NCI-H82 treated with DMSO at 0.1 percent for 48 hours (cell line): Measurements from ENCODE around the gene SPATA17.

Experiments used
- DNase-seq: peaks from one replicate; lab custom pipeline; 2025; ENCODE audit not compliant: unreplicated experiment; lab: John Stamatoyannopoulos, UW

SPATA17 gene

DNA sequence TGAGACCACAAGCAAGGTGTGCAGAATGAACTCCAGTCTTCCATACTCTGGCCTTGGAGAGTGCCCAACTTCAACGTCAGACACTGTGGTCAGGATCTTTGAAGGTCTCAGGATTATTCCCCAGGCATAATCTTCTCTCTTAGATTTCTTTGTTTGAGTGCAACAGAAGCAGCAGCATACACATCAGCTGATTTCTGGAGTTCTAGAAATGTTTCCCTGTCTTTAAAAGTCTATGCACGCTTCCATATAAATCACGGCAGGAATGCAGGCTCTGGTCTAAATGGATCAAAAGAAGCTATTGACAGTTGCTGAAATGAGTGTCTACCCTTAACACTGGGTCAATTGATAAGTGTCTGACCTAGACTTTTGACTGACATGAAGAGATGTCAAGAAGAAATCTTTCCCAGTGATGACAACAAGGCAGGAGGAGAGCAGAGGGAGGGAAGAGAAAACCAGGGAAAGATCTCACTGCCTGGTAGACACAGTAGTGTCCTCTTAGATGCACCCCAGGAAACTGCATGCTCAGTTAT is 279.7 kb downstream of the SPATA17 start:
- no peak for DNase-seq

DNA sequence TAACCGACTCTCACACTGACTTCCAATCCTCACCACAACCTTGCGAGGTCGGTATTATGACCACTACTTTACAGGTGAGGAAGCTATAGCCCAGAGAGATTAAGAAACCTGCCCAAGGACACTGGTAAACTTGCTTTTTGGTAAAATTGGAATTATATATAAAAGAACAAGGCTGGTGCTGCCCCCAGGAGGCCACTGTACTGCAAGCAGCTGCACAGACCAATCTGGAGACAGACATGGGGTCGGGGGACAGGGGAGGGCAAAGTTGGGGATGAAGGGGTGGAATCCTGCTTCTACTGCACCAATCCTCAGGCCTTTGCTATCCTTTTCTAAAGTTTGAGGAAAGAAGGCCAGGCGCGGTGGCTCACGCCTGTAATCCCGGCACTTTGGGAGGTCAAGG is 280.8 kb downstream of the SPATA17 start:
- DNase-seq: no peak

DNA sequence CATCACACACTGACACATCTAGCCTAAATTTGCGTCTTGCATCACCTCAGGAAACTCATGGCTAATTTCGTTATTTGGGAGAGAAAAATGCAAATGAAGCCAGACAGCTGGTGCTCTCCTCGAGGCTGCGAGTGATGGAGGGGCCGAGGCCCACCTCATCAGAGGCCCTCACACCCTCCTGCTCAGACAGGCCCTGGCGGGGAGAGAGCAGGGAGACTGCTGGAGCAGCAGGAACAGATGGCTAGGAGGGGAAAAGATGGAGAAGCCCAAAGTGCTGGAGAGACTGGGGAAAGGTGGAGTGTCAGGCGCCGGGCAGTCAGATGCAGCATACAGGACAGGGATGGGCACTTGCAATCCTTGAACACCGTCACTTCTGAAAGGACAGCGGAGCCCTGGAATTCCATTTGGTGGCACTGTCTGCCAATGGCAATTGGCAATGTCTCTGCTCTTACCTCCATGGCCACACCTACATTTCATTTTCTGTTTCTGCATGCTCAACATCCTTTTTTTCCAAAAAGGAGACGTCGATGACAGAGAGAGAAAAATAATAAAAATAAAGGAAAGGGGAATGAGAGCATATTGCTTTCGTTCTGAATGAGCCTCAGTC is 286.2 kb downstream of the SPATA17 start:
- no peak for DNase-seq

DNA sequence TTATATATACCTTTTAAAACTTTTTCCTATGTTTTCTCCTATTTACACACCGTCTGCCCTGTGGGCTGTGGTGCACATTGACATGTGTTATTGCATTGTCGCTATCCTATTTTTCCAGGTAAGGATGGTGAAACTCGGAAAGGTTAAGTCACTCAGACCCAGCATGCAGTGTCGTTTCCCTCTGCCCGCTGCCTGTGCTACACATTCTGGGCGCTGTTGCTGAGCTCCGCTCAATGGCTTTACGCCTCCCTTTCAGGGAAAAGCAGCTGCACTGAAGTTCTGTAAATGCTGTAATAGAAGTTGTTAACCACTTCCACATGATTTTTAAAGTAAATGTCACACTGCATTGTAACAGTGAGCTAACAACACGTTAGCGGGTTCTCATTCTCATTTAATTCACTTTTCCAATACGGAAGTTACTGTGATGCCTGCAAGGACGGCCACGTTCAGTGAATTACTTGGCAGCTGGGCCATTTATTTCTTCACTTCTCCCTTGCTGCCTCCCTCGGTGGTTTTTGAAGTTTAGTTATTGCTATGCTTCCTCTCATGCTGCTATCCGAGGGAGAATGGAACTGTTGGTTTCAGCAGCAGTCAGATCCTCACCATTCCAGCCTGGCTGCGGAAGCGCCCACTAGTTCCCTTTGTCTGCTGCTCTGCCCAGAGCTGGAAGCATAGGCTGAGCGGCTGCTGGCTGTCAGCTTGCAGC is 288.7 kb downstream of the SPATA17 start:
- DNase-seq: no peak
